Measurements from ENCODE around the gene UTP15.

Gene UTP15

DNA sequence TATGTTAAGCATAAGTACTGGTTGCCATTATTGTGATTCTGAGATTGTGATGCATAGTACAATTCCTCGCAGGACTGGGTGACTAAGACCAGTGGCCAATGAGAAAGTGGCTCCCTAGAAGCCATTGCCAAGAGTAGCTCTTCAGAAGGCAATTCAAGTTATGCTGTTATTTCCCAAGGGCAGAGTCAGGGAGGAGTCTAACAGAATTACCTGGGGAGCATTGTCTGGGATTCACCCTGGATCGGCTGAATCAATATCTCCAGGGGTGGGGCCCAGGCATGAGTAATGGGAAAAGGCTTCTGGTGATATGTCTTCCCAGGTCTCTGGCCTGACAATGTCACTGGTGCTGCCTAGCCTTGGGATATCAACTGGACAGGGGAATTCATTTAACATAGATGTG is 49.5 kb downstream of the UTP15 start:
- Histone ChIP-seq H3K4me3 (replicated peaks; ENCODE audit: insufficient read depth, low read length) (no peak overlapping the region), H3K27me3 (ENCODE audit: insufficient read depth, poor library complexity, severe bottlenecking) (no peaks in the 10 kb centered on the region), H3K27ac (replicated peaks) (no peak overlapping the region)
- TF ChIP-seq GABPA (IDR thresholded peaks at IDR 0.05; ENCODE audit: low read depth) = no peak
- TF ChIP-seq, protein P1, sequence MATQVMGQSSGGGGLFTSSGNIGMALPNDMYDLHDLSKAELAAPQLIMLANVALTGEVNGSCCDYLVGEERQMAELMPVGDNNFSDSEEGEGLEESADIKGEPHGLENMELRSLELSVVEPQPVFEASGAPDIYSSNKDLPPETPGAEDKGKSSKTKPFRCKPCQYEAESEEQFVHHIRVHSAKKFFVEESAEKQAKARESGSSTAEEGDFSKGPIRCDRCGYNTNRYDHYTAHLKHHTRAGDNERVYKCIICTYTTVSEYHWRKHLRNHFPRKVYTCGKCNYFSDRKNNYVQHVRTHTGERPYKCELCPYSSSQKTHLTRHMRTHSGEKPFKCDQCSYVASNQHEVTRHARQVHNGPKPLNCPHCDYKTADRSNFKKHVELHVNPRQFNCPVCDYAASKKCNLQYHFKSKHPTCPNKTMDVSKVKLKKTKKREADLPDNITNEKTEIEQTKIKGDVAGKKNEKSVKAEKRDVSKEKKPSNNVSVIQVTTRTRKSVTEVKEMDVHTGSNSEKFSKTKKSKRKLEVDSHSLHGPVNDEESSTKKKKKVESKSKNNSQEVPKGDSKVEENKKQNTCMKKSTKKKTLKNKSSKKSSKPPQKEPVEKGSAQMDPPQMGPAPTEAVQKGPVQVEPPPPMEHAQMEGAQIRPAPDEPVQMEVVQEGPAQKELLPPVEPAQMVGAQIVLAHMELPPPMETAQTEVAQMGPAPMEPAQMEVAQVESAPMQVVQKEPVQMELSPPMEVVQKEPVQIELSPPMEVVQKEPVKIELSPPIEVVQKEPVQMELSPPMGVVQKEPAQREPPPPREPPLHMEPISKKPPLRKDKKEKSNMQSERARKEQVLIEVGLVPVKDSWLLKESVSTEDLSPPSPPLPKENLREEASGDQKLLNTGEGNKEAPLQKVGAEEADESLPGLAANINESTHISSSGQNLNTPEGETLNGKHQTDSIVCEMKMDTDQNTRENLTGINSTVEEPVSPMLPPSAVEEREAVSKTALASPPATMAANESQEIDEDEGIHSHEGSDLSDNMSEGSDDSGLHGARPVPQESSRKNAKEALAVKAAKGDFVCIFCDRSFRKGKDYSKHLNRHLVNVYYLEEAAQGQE (IDR thresholded peaks at IDR 0.05; ENCODE audit: insufficient replicate concordance, low read depth) = no peak
- TF ChIP-seq POLR2AphosphoS5 (IDR thresholded peaks at IDR 0.05; ENCODE audit: low read depth) = no peak
- no peak for TF ChIP-seq SPI1 (IDR thresholded peaks at IDR 0.05; ENCODE audit: borderline replicate concordance, low read depth)
- TF ChIP-seq, protein P2, sequence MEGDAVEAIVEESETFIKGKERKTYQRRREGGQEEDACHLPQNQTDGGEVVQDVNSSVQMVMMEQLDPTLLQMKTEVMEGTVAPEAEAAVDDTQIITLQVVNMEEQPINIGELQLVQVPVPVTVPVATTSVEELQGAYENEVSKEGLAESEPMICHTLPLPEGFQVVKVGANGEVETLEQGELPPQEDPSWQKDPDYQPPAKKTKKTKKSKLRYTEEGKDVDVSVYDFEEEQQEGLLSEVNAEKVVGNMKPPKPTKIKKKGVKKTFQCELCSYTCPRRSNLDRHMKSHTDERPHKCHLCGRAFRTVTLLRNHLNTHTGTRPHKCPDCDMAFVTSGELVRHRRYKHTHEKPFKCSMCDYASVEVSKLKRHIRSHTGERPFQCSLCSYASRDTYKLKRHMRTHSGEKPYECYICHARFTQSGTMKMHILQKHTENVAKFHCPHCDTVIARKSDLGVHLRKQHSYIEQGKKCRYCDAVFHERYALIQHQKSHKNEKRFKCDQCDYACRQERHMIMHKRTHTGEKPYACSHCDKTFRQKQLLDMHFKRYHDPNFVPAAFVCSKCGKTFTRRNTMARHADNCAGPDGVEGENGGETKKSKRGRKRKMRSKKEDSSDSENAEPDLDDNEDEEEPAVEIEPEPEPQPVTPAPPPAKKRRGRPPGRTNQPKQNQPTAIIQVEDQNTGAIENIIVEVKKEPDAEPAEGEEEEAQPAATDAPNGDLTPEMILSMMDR (IDR thresholded peaks at IDR 0.05; ENCODE audit: insufficient read depth, low read length) = no peak
- DNase-seq (ENCODE audit: low read depth in 1 of 2, low spot score in 1 of 2) = no peak

DNA sequence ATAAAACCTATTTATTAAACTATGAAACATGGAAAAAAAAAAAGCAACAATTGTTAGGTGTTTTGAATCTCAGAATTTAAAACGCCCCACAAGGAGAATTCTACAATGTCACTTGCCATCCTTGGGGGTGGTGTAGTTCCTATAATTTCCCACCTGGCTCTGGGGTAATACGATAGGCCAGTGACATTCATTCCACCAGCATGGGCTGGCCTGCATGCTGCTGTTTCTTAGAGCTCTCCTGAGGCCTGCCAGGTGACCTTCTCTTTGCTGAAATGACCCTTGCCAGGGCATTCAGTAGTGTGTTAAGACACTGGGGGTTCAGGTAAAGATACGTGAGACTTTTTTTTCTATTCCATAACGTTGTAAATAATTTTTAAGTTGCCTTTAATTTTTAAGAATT is 50.4 kb downstream of the UTP15 start:
- Histone ChIP-seq H3K27me3 (ENCODE audit: insufficient read depth, poor library complexity, severe bottlenecking) (no peaks in the 10 kb centered on the region), H3K27ac (replicated peaks) (no peak overlapping the region), H3K4me3 (replicated peaks; ENCODE audit: insufficient read depth, low read length) (no peak overlapping the region)
- no peak for TF ChIP-seq GABPA (IDR thresholded peaks at IDR 0.05; ENCODE audit: low read depth)
- no peak for TF ChIP-seq POLR2AphosphoS5 (IDR thresholded peaks at IDR 0.05; ENCODE audit: low read depth)
- TF ChIP-seq, protein P1 (IDR thresholded peaks at IDR 0.05; ENCODE audit: insufficient replicate concordance, low read depth) = no peak
- TF ChIP-seq, protein P2 (IDR thresholded peaks at IDR 0.05; ENCODE audit: insufficient read depth, low read length) = no peak
- TF ChIP-seq SPI1 (IDR thresholded peaks at IDR 0.05; ENCODE audit: borderline replicate concordance, low read depth) = no peak
- DNase-seq (ENCODE audit: low read depth in 1 of 2, low spot score in 1 of 2) = no peak

DNA sequence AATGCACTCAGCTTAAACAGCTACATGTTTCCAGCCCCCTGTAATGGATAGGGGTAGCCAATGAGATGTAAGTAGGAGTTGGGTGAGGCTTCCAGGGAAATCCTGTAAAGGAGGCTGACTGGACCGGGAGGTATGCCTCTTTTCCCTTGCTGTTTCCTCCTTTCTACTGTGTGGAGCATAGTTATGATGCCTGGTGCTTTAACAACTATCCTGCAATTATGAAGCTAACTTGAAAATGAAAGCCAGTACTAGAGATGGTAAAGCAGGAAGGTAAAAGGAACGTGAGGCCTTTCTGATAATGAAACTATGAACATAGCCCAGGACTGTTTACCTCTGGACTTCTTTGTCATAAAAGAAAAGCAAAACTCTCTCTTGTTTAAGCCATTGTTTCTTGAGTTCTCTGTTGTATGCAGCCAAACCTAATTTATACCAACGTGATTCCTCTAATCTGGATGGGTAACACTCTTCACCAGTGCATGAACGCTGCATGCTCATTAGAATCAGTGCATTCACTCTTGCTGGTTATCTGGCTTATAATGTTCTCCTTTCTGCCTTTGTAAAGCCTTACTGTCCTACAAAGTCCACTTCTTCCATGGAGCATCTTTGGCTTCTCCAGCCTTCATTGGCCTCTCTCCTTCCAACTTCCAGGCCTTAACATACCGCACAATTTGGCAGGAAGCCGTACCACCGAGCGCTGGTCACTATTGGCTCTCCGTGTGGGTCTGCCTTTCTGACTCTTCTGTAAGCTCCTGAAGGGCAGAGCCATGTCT is 52.2 kb downstream of the UTP15 start:
- no peak overlapping the region for H3K4me3 ChIP-seq (replicated peaks; ENCODE audit: insufficient read depth, low read length)
- H3K27ac ChIP-seq (replicated peaks) = no peak overlapping the region
- TF ChIP-seq GABPA (IDR thresholded peaks at IDR 0.05; ENCODE audit: low read depth) (no peak), SPI1 (IDR thresholded peaks at IDR 0.05; ENCODE audit: borderline replicate concordance, low read depth) (no peak), POLR2AphosphoS5 (IDR thresholded peaks at IDR 0.05; ENCODE audit: low read depth) (no peak)
- TF ChIP-seq, protein P1 (IDR thresholded peaks at IDR 0.05; ENCODE audit: insufficient replicate concordance, low read depth) = no peak
- TF ChIP-seq, protein P2 (IDR thresholded peaks at IDR 0.05; ENCODE audit: insufficient read depth, low read length) = no peak
- no peak for DNase-seq (ENCODE audit: low read depth in 1 of 2, low spot score in 1 of 2)
- H3K27me3 ChIP-seq (ENCODE audit: insufficient read depth, poor library complexity, severe bottlenecking) = no peaks in the 10 kb centered on the region

Data from HL-60 (cell line).